ENCODE data around the gene TOMM34. TPM values are rescaled to one million over a fixed set of nuclear protein-coding genes. Genes with fewer than 3 reads are reported as not detected.

Gene TOMM34
- total and polyA plus RNA-seq, 4 donors = 4.4 to 12.1 (median 7.8) TPM

GRCh38 chr20:44970243-44970757 lies 10.1 kb upstream of the TOMM34 start:
- peak overlapping the region in 1 of 2 donors; percentile 42 for H3K9ac ChIP-seq (ENCODE audit: low read depth in 1 of 2, low read length in 2 of 2)
- peaks cover 0 to 25% (median 19%) of the 10 kb centered on the region in 4 donors for H3K4me1 ChIP-seq (ENCODE audit: control insufficient read depth in 4 of 4, insufficient read depth in 4 of 4, low read length in 3 of 4)
- DNase-seq (ENCODE audit: low spot score) = no peak
- TF ChIP-seq JUND (IDR thresholded peaks at IDR 0.05) (no peak), RAD21 (IDR thresholded peaks at IDR 0.05) (no peak), FOXA2 (IDR thresholded peaks at IDR 0.05) (no peak), CTCF (IDR thresholded peaks at IDR 0.05; ENCODE audit: low read depth, low read length, missing input control) (no peak), REST (IDR thresholded peaks at IDR 0.05) (no peak), SP1 (IDR thresholded peaks at IDR 0.05) (no peak), NR2F2 (IDR thresholded peaks at IDR 0.05) (no peak), RXRA (IDR thresholded peaks at IDR 0.05) (no peak), HNF4G (IDR thresholded peaks at IDR 0.05) (no peak), ATF3 (IDR thresholded peaks at IDR 0.05) (no peak), YY1 (IDR thresholded peaks at IDR 0.05) (no peak), FOXA1 (IDR thresholded peaks at IDR 0.05) (no peak), ZBTB33 (IDR thresholded peaks at IDR 0.05) (no peak), EGR1 (IDR thresholded peaks at IDR 0.05; ENCODE audit: low read depth in 2 of 2) (no peak), HNF4A (conservative IDR thresholded peaks at IDR 0.05) (no peak), TAF1 (conservative IDR thresholded peaks at IDR 0.05) (no peak), GABPA (IDR thresholded peaks at IDR 0.05 in 1 of 2, conservative IDR thresholded peaks at IDR 0.05 in 1 of 2) (no peak), MAX (IDR thresholded peaks at IDR 0.05) (no peak)
- WGBS = 70% methylated on average over 1 of the region's 1 CpG
- H3K27ac ChIP-seq (ENCODE audit: low read depth in 1 of 2, low read length in 2 of 2) = no peak overlapping the region
- H3K36me3 ChIP-seq (ENCODE audit: control insufficient read depth in 4 of 4, insufficient read depth in 3 of 4, low read depth in 1 of 4, low read length in 3 of 4) = peaks cover 2 to 28% (median 8%) of the 10 kb centered on the region in 4 donors
- no peaks in the 10 kb centered on the region for H3K9me3 ChIP-seq (ENCODE audit: control insufficient read depth in 4 of 4, low read length in 3 of 4)
- H3K27me3 ChIP-seq (ENCODE audit: control insufficient read depth in 4 of 4, insufficient read depth in 4 of 4, low read length in 3 of 4) = no peaks in the 10 kb centered on the region
- no peak overlapping the region for H3K4me3 ChIP-seq (ENCODE audit: low read depth in 1 of 3, low read length in 3 of 3)
